Hepatocyte (in vitro differentiated cells): ENCODE measurements around the gene PACRG.

ENCODE experiments used
- CTCF ChIP-seq: fragments of 200-600 bp; sonication (generic); IDR thresholded peaks from 2 replicates; pipeline ENCODE4 v1.5.1; 2016; ENCODE audit warnings: antibody characterized with exemption, mild to moderate bottlenecking; ENCODE audit not compliant: poor library complexity
- EZH2 ChIP-seq: fragments of 200-600 bp; sonication (generic); IDR thresholded peaks from 2 replicates; pipeline ENCODE4 v1.6.1; 2016; ENCODE audit warnings: antibody characterized with exemption, mild to moderate bottlenecking, borderline replicate concordance
- EZH2phosphoT487 ChIP-seq: fragments of 200-600 bp; sonication (generic); IDR thresholded peaks from one replicate; pipeline ENCODE4 v1.6.1; 2018; ENCODE audit warnings: antibody characterized with exemption, mild to moderate bottlenecking, low read depth, moderate library complexity; ENCODE audit not compliant: unreplicated experiment, severe bottlenecking

- TF ChIP-seq CTCF, result no peak
- no peak for TF ChIP-seq EZH2phosphoT487
- no peak for TF ChIP-seq EZH2
Measured at GRCh38 chr6:163165155-163165910, 437.6 kb downstream of the PACRG start.
